GM19467 (cell line): ENCODE results near the gene SYCE3.

Source experiments
- ATAC-seq: cut with Tn5 transposase; IDR thresholded peaks from one replicate; pipeline ENCODE4 v1.9.1; 2021; ENCODE audit warnings: mild to moderate bottlenecking, moderate library complexity; ENCODE audit not compliant: unreplicated experiment

SYCE3 gene

DNA sequence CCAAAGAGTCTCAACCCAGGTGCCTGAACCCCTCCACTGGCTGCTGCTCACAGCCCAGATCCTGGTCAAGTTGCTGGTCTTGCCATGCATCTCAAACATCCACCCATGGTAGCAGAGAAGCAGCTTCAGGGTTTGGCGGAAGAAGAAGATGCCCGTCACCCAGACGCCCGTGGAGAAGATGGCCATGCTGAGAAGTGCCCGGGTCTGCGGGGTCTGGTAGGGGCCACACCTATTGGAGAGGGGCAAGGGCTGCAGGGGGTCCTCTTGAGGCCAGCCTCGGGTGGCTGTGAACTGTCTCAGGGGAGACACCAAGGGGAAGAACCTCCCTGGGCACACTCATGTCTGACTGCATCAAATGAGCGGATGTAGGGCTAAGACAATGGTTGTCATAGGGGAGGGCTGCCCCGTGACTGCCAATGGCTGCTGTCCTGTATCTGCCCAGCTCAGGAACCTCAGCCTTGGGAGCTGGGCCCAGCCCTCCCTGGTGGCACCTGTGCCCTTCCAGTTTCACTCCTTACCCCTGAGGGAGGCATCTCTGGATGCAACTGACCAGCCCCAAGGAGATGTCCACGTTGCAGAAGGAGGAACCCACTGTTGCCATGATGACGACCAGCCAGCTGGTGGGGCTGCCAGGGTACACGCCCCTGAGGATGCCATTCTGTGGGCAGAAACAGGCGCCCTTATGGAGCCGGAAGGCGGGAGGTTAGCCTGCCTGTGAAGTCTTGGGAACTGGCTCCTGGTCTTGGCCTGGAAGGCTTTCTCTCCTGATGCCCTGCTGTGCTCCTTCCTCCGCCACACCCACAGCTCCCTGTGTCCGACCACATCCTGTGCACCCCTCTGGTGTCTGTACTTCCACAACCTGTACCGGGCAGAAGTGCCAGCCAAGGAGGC is 14.3 kb upstream of the SYCE3 start:
- ATAC-seq = no peak

DNA sequence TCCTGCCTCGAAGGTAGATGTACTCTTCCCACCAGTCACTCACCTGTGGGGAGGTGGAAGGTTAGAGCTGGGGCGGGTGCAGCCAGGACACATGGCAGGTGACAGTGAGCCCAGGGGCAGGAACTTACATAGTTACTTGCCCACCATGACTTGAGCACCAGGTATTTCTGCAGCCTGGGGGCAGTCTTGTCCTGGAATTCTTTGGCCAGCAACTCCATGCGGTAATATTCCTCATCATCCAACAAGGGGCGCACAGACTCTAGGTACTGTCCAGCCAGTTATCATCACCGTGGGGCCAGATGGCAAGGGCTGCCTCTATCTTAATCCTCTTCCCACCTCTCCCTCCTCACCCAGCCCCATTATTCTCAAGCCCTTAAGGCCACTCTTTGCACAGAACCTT is 13.4 kb upstream of the SYCE3 start:
- ATAC-seq = no peak

DNA sequence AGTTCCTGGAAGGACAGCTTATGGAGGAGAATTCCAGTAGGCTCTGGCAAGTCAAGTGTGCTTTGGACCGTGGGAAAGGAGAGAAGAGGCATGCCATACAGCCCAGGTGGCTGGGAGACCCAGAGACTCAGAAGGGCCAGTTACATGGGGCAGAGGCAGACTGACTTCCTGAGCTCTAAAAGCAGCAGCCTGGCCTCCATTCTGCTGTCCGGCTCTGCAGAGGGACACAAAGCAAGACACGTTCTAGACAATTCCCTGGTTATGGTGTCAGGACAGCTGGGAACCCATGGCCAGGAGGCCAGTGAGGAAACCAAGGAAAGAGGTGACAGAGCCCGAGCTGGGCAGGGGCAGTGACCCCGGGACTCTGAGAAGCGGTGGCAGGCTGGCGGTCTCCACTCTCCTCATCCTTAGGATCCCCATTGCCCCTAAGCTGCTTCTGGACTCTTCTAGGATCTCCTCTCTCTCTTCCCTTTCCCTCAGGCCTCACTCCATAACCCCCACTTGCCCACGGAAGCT is 12.8 kb upstream of the SYCE3 start:
- no peak for ATAC-seq

DNA sequence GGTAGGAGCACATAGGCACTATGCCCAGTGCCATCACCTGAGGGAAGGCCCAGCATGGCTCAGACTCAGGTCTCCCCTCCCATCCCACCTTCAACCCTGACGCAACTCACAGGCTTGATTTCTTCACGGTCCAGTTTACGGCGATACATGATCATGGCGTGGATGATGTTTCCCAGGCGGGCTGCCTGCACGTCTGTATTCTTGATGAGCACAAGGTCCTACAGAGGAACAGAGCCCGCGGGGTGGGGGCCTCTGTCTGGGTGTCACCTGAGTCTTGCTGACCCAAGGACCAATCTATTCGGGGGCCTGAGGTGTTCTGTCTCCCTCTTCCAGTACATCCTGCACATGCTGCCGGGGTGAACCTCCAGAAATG is 11.7 kb upstream of the SYCE3 start:
- no peak for ATAC-seq

DNA sequence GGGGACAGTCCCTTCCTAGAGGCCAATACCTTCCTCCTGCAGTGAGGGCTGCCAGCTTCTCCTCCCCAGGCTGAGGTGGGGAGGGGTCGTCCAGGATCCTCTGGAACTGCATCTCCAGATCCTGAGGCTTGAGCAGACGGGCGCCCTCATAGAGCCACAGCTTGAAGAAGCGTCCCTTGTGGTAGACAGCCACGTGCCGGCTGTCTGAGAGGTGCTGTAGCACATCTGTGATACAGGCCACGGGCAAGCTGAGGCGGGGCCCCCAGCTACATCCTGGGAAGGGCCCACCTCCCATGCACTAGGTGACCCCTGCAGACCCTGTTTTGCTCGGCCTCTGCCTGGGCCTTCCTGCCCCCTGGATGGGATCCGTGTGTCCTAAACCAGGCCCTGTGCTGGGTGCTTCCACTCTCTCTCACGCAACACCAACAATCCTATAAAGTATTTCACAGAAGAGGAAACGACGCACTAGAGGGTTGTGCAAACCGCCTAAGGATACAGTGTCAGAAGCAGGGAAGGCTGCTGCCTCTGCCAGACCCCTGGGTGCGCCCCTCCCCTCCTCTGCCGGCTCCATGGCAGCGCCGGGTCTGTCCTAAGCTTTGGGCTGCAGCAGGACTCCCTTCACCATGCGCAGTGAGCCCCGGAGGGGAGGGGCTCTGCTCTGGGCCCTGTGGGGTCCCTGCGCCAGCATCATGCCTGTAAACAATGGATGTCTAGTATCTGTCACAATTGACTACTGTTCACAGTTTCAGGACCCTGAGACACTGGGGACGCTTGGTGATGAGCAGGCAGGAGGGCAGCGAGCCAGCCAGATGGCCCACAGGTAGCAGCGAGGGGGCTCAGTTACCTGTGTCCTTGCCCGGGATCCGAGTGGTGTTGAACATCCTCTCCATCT is 11.0 kb upstream of the SYCE3 start:
- no peak for ATAC-seq

DNA sequence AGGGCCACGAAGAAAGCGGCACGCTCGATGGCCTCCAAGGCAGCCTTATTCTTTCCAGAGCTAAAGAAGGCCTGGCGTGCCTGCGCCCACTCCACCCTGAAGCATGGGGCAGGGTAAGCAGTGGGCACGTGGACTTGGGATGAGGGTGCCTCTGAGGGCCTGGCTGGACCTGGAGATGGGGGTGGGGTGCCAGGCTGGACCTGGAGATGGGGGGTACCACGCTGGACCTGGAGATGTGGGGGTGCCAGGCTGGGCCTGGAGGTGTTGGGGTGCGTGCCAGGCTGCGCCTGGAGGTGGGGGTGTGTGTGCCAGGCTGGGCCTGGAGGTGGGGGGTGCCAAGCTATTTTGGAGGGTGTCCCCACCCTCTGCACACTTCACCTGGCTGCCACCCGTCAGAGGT is 10.2 kb upstream of the SYCE3 start:
- no peak for ATAC-seq

- ATAC-seq = no peak
Observed at GRCh38 chr22:50571264-50572175, 8.8 kb upstream of the SYCE3 start.

DNA sequence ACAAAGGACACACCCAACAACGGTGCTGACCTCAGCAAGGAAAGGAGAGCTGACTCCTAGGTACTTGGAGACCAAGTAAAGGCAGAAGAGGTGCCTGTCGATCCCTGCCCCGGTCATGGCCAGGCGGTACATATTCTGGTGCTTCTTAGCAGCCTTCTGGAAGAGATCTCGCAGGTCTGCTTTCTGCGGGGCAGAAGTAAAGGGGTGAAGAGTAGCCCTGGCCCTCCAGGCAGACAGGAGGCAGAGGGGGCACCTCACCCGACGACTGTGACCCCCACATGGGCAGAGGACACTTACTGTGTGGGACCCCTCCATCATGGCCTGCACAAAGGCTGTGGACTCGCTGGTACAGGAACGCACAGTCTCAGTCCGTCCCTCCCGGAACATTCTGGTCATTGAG is 8.1 kb upstream of the SYCE3 start:
- ATAC-seq = no peak

DNA sequence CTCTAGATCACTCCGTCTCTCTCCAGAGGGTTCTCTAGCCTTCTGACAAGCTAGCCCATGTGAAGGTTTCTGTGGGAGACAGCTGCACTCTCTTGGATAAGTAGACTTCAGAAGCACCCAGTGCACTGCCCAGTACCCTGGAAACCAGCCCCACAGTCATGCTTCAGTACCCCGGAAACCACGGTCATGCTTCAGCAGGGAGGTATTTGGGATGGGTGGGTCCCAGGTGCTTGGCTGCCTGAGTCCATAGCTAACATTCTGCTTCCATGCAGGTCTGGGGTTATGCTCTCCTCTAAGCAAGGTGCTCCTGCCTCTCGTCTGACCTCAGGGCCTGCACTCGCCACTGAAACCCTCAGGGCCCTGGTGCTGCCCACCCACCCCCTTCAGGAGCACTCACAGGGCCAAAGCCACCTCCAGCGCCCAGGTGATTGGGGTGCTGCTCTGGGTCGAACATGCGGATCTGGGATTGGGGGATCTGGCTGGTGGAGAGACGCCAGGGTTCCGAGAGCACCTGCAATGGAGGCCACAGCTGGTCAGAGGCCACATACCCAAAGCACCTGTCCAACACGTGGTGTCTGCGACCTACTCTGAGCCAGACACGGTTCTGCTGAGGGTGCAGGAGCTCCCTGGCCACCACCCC is 7.3 kb upstream of the SYCE3 start:
- no peak for ATAC-seq

- ATAC-seq = no peak
Observed at GRCh38 chr22:50569041-50569459, 6.3 kb upstream of the SYCE3 start.

GRCh38 chr22:50568626-50569025 is 5.9 kb upstream of the SYCE3 start:
- no peak for ATAC-seq

GRCh38 chr22:50567721-50568252 is 5.1 kb upstream of the SYCE3 start:
- ATAC-seq = no peak

- ATAC-seq = no peak
Observed at GRCh38 chr22:50564289-50564688, 1.6 kb upstream of the SYCE3 start.

DNA sequence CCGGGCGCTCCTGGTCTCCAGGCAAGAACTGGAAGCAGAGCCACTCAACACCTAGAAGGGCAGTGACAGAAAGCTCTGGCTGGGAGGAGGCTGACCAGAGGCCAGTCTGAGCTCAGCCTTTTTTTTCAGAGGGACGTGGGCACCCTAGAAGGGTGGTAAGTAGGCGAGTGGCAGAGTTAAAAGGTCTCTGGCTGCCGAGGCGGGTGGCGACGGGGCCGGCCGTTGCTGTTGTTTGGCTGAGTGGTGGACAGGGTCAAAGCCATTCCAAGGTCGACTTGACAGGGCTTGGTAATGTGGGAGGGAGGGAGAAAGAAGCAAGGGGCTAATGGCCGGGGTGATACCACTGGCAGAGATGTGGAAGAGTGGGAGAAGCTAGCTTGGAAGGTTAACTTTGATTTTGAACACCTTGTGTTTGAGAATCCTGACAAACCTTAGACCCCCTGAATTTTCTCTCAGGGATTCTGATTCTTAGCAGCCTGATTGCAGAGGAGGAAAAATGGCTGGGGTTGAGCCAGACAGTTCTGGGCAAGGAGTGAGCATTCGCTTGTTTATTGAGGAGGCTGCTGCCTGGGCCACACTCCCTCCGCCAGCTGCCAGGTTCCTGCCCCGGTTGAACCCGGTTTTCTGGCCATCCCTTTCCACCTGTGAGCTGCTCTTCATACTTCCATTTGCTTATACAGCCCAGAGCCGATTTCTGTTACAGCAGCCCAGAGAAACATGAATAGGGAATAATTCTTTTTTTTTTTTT is 868 bp upstream of the SYCE3 start:
- no peak for ATAC-seq

DNA sequence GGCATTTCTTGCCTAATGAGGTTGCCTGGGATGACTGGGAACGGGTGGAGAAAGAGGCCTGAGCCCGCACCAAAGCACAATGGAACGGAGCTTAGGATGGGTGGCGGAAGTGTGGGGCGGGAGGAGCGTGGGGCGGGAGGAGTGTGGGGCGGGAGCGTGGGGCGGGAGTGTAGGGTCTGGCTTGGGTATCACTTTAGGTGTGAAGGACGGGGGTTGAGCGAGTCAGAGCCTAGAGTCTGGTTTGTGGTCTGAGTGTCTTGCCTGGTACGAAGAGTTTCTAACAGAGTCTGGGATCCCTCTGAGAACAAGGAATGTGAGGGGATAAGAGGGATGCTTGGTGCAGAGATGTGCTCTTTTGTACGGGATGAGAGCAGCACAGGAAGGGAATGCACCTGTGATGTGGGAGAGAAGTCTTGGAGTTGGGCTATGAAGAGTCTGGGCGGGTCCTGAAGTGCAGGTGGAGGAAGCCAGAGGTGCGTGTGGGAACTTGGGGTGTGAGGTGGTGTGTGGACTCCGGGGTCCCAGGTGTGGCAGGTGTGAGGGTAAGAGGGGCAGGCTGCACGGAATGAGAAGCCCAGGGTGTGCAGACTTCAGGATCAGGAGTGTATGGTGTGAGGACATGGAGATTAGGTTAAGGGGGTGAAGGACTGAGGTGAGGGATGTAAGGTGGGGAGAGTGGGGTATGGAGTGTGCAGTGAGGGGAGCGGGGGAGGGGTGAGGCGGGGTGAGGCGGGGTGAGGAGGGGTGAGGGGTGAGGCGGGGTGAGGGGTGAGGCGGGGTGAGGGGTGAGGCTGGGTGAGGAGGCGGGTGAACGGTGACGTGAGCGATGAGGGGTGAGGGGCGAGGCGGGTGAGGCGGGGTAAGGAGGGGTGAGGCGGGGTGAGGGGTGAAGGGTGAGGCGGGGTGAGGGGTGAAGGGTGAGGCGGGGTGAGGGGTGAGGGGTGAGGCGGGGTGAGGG is 1.0 kb downstream of the SYCE3 start:
- no peak for ATAC-seq

GRCh38 chr22:50560034-50560433 is 2.7 kb downstream of the SYCE3 start:
- no peak for ATAC-seq

GRCh38 chr22:50556703-50557102 is 6.0 kb downstream of the SYCE3 start:
- no peak for ATAC-seq

DNA sequence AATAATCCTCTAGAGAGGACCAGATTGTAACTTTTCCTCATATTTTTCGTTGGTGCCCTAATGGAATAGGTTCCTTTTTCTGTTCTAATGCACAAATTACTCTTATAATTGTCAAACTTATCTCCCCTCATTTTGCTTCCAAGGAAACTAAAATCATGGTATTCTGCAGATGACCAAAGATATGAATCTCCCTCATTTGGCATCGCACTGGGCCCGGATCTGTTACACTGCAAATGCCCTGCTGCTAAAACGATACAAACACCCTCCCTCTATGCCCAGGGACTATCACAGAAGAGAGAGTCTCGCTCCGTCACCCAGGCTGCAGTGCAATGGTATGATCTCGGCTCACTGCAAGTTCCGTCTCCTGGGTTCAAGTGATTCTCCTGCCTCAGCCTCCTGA is 9.4 kb downstream of the SYCE3 start:
- no peak for ATAC-seq
